ENCODE results near the gene KLHL13.

- TF ChIP-seq PATZ1 (CRISPR knock-in tag; IDR thresholded peaks at IDR 0.05; ENCODE audit: borderline replicate concordance): no peak
- no peak for TF ChIP-seq ZFP3 (CRISPR knock-in tag; IDR thresholded peaks at IDR 0.05)
- TF ChIP-seq ESRRG (CRISPR knock-in tag; IDR thresholded peaks at IDR 0.05): no peak
- no peak for TF ChIP-seq TSHZ2 (CRISPR knock-in tag; IDR thresholded peaks at IDR 0.05)
- no peak for TF ChIP-seq CREB5 (CRISPR knock-in tag; IDR thresholded peaks at IDR 0.05; ENCODE audit: low read depth)
- no peak for TF ChIP-seq SNAI2 (CRISPR knock-in tag; IDR thresholded peaks at IDR 0.05)
- no peak for TF ChIP-seq OSR1 (CRISPR knock-in tag; IDR thresholded peaks at IDR 0.05)
- TF ChIP-seq TCF4 (CRISPR knock-in tag; IDR thresholded peaks at IDR 0.05; ENCODE audit: borderline replicate concordance): no peak
- TF ChIP-seq TOX (CRISPR knock-in tag; IDR thresholded peaks at IDR 0.05; ENCODE audit: borderline replicate concordance): no peak
- no peak for TF ChIP-seq CSRNP3 (CRISPR knock-in tag; IDR thresholded peaks at IDR 0.05)
- no peak for TF ChIP-seq ZNF70 (CRISPR knock-in tag; IDR thresholded peaks at IDR 0.05)
Observed at GRCh38 chrX:117985241-117985640, 131.4 kb downstream of the KLHL13 start.
